GM10266 (cell line): ENCODE results near the gene KIF5C.

Experiments used
- DNase-seq: peaks from one replicate; pipeline ENCODE4 v3.0.0; 2012; ENCODE audit errors: extremely low spot score
- CTCF ChIP-seq: IDR thresholded peaks from 2 replicates; pipeline ENCODE4 v1.5.1; 2012; ENCODE audit warnings: mild to moderate bottlenecking, low read depth; ENCODE audit not compliant: control insufficient read depth, insufficient read depth; ENCODE audit errors: missing control alignments

KIF5C gene

GRCh38 chr2:148901142-148901541 lies 26.1 kb downstream of the KIF5C start:
- TF ChIP-seq CTCF, result no peak

GRCh38 chr2:148902798-148903197 lies 27.8 kb downstream of the KIF5C start:
- DNase-seq, result no peak
- no peak for TF ChIP-seq CTCF

More at GRCh38 chr2:148901142-148901541, 26.1 kb downstream of the KIF5C start:
- no peak for DNase-seq

- TF ChIP-seq CTCF, result no peak
- DNase-seq, result no peak
Measured at GRCh38 chr2:148903294-148903693, 28.3 kb downstream of the KIF5C start.

- no peak for DNase-seq
- TF ChIP-seq CTCF, result no peak
Measured at GRCh38 chr2:148903979-148904378, 29.0 kb downstream of the KIF5C start.

- no peak for TF ChIP-seq CTCF
- DNase-seq, result no peak
Measured at GRCh38 chr2:148906124-148906523, 31.1 kb downstream of the KIF5C start.

- no peak for TF ChIP-seq CTCF
- DNase-seq, result no peak
Measured at GRCh38 chr2:148907085-148907785, 32.2 kb downstream of the KIF5C start.

- TF ChIP-seq CTCF, result no peak
- DNase-seq, result no peak
Measured at GRCh38 chr2:148909114-148909513, 34.1 kb downstream of the KIF5C start.
